ENCODE measurements around the gene INPPL1. TPM values are rescaled to one million over a fixed set of nuclear protein-coding genes. Genes with fewer than 3 reads are reported as not detected.

INPPL1 gene
- total and polyA plus RNA-seq, 2 of the 13 experiments (the other 11 are each of a cell fraction or from before 2014, with no cell fraction given) = 29.1 to 66.9 TPM

DNA sequence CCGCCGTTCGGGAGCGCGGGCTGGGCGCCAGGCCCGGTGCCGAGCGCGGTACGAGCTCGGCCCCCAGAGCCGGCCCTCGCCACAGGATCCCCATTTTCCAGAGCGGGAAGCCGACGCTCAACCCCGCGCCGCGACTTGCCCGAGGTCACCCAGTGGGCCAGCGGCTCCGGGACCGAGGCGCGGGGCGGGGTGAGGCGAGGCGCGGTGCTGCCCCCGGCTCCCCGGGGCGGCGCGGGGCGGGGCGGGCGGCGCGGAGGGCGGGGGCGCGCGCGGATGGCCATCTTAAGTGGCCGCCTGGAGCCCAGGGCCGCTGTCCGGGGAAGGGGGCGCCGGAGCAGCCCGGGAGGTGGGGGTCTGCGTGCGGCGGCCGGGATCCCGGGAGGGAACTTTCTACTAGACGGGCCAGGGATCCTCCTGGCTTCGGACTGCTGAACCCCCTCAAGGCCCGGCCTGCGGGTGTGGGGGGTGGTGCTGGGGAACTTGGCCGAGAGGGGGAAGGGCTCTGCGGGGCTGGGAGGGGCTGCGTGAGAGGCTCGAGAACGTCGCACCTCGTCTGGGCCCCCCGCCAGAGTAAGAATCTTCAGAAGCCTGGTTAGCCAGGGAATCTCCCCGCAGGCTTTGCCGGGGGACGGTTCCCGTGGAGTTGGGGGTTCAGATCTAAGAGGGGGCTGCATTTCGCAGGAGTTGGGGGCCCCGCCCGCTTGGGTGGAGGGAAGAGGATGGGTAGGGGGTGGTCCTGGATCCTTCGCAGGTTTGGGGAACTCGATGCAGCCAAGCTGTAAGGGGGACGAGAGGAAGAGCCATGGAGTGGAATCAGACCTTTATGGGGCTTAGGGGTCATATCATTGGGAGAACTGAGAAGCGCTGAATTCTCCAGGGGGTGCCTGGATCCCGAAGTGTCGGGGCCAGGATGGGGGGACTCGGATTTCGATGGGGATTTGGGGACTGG is 678 bp upstream of the INPPL1 start (continued):
- TF ChIP-seq, protein P1, sequence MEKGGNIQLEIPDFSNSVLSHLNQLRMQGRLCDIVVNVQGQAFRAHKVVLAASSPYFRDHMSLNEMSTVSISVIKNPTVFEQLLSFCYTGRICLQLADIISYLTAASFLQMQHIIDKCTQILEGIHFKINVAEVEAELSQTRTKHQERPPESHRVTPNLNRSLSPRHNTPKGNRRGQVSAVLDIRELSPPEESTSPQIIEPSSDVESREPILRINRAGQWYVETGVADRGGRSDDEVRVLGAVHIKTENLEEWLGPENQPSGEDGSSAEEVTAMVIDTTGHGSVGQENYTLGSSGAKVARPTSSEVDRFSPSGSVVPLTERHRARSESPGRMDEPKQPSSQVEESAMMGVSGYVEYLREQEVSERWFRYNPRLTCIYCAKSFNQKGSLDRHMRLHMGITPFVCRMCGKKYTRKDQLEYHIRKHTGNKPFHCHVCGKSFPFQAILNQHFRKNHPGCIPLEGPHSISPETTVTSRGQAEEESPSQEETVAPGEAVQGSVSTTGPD (CRISPR knock-in tag; IDR thresholded peaks at IDR 0.05) = no peak
- TF ChIP-seq, protein P2, sequence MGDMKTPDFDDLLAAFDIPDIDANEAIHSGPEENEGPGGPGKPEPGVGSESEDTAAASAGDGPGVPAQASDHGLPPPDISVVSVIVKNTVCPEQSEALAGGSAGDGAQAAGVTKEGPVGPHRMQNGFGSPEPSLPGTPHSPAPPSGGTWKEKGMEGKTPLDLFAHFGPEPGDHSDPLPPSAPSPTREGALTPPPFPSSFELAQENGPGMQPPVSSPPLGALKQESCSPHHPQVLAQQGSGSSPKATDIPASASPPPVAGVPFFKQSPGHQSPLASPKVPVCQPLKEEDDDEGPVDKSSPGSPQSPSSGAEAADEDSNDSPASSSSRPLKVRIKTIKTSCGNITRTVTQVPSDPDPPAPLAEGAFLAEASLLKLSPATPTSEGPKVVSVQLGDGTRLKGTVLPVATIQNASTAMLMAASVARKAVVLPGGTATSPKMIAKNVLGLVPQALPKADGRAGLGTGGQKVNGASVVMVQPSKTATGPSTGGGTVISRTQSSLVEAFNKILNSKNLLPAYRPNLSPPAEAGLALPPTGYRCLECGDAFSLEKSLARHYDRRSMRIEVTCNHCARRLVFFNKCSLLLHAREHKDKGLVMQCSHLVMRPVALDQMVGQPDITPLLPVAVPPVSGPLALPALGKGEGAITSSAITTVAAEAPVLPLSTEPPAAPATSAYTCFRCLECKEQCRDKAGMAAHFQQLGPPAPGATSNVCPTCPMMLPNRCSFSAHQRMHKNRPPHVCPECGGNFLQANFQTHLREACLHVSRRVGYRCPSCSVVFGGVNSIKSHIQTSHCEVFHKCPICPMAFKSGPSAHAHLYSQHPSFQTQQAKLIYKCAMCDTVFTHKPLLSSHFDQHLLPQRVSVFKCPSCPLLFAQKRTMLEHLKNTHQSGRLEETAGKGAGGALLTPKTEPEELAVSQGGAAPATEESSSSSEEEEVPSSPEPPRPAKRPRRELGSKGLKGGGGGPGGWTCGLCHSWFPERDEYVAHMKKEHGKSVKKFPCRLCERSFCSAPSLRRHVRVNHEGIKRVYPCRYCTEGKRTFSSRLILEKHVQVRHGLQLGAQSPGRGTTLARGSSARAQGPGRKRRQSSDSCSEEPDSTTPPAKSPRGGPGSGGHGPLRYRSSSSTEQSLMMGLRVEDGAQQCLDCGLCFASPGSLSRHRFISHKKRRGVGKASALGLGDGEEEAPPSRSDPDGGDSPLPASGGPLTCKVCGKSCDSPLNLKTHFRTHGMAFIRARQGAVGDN (CRISPR knock-in tag; IDR thresholded peaks at IDR 0.05) = peak; percentile 53
- TF ChIP-seq, protein P3, sequence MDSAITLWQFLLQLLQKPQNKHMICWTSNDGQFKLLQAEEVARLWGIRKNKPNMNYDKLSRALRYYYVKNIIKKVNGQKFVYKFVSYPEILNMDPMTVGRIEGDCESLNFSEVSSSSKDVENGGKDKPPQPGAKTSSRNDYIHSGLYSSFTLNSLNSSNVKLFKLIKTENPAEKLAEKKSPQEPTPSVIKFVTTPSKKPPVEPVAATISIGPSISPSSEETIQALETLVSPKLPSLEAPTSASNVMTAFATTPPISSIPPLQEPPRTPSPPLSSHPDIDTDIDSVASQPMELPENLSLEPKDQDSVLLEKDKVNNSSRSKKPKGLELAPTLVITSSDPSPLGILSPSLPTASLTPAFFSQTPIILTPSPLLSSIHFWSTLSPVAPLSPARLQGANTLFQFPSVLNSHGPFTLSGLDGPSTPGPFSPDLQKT (CRISPR knock-in tag; IDR thresholded peaks at IDR 0.05; ENCODE audit: borderline replicate concordance) = no peak
- TF ChIP-seq FOXP1 (IDR thresholded peaks at IDR 0.05) (no peak), FOXP1 (CRISPR knock-in tag; IDR thresholded peaks at IDR 0.05) (no peak), TSC22D2 (CRISPR knock-in tag; IDR thresholded peaks at IDR 0.05; ENCODE audit: borderline replicate concordance) (no peak), NFYC (CRISPR knock-in tag; IDR thresholded peaks at IDR 0.05) (no peak), MEIS1 (CRISPR knock-in tag; IDR thresholded peaks at IDR 0.05; ENCODE audit: borderline replicate concordance) (no peak), RBFOX2 (IDR thresholded peaks at IDR 0.05; ENCODE audit: low read depth, low read length) (peak; percentile 68), PHF8 (CRISPR knock-in tag; IDR thresholded peaks at IDR 0.05) (peak; percentile 30), ZNF446 (CRISPR knock-in tag; IDR thresholded peaks at IDR 0.05) (0 out of 2 replicates have a peak, but pooled peaks have one; percentile 51), SMARCC2 (IDR thresholded peaks at IDR 0.05) (no peak), ZNF674 (CRISPR knock-in tag; IDR thresholded peaks at IDR 0.05; ENCODE audit: low read depth) (no peak), ZNF567 (CRISPR knock-in tag; IDR thresholded peaks at IDR 0.05; ENCODE audit: borderline replicate concordance) (no peak)
- TF ChIP-seq, protein P4, sequence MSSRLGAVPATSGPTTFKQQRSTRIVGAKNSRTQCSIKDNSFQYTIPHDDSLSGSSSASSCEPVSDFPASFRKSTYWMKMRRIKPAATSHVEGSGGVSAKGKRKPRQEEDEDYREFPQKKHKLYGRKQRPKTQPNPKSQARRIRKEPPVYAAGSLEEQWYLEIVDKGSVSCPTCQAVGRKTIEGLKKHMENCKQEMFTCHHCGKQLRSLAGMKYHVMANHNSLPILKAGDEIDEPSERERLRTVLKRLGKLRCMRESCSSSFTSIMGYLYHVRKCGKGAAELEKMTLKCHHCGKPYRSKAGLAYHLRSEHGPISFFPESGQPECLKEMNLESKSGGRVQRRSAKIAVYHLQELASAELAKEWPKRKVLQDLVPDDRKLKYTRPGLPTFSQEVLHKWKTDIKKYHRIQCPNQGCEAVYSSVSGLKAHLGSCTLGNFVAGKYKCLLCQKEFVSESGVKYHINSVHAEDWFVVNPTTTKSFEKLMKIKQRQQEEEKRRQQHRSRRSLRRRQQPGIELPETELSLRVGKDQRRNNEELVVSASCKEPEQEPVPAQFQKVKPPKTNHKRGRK (CRISPR knock-in tag; IDR thresholded peaks at IDR 0.05) = no peak
- TF ChIP-seq, protein P5, sequence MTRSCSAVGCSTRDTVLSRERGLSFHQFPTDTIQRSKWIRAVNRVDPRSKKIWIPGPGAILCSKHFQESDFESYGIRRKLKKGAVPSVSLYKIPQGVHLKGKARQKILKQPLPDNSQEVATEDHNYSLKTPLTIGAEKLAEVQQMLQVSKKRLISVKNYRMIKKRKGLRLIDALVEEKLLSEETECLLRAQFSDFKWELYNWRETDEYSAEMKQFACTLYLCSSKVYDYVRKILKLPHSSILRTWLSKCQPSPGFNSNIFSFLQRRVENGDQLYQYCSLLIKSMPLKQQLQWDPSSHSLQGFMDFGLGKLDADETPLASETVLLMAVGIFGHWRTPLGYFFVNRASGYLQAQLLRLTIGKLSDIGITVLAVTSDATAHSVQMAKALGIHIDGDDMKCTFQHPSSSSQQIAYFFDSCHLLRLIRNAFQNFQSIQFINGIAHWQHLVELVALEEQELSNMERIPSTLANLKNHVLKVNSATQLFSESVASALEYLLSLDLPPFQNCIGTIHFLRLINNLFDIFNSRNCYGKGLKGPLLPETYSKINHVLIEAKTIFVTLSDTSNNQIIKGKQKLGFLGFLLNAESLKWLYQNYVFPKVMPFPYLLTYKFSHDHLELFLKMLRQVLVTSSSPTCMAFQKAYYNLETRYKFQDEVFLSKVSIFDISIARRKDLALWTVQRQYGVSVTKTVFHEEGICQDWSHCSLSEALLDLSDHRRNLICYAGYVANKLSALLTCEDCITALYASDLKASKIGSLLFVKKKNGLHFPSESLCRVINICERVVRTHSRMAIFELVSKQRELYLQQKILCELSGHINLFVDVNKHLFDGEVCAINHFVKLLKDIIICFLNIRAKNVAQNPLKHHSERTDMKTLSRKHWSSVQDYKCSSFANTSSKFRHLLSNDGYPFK (CRISPR knock-in tag; IDR thresholded peaks at IDR 0.05; ENCODE audit: borderline replicate concordance) = no peak
- TF ChIP-seq, protein P6, sequence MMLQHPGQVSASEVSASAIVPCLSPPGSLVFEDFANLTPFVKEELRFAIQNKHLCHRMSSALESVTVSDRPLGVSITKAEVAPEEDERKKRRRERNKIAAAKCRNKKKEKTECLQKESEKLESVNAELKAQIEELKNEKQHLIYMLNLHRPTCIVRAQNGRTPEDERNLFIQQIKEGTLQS (CRISPR knock-in tag; IDR thresholded peaks at IDR 0.05) = no peak
